Heart left ventricle (tissue), 16 donors: Measurements from ENCODE around the gene SPATA33. TPM values are rescaled to one million over a fixed set of nuclear protein-coding genes. Genes with fewer than 3 reads are reported as not detected.

ENCODE experiments used
- ATAC-seq, 4 donors: fragments of 200-7000 bp; cut with Tn5 transposase; one replicate each; pipeline ENCODE4 v1.9.1; 2020 to 2022; ENCODE audit warnings: moderate library complexity in 4 of 4, mild to moderate bottlenecking in 3 of 4, moderate number of reproducible peaks in 1 of 4
- DNase-seq, 5 donors: peaks; one replicate each; pipeline ENCODE4 v3.0.0-alpha.2; 2020
- H3K27ac ChIP-seq, 12 donors: fragments of 200-600 bp; sonication (generic) in 4 of 12; one replicate each; pipeline versions ENCODE4 v1.5.0 to v1.8.0; 2016 to 2022; ENCODE audit warnings: mild to moderate bottlenecking in 2 of 12
- H3K27me3 ChIP-seq, 9 donors: fragments of 200-600 bp; sonication (generic) in 2 of 9; one replicate each; pipeline versions ENCODE4 v1.5.1 to v1.8.0; 2016 to 2022; ENCODE audit warnings: mild to moderate bottlenecking in 3 of 9
- H3K36me3 ChIP-seq, 9 donors: fragments of 200-600 bp; sonication (generic) in 2 of 9; one replicate each; pipeline versions ENCODE4 v1.5.0 to v1.8.0; 2018 to 2022; ENCODE audit warnings: mild to moderate bottlenecking in 2 of 9
- H3K4me1 ChIP-seq, 12 donors: fragments of 200-600 bp; sonication (generic) in 4 of 12; one replicate each; pipeline versions ENCODE4 v1.5.0 to v1.8.0; 2016 to 2022; ENCODE audit warnings: mild to moderate bottlenecking in 3 of 12
- H3K4me3 ChIP-seq, 12 donors: fragments of 200-600 bp; sonication (generic) in 4 of 12; one replicate each; pipeline versions ENCODE4 v1.5.0 to v1.8.0; 2017 to 2022; ENCODE audit warnings: mild to moderate bottlenecking in 9 of 12, moderate library complexity in 4 of 12
- H3K9me3 ChIP-seq, 12 donors: fragments of 200-600 bp; sonication (generic) in 4 of 12; one replicate each; pipeline versions ENCODE4 v1.5.0 to v1.8.0; 2016 to 2022; ENCODE audit warnings: mild to moderate bottlenecking in 1 of 12
- POLR2A ChIP-seq, 2 donors: fragments of 450-650 bp; IDR thresholded peaks; one replicate each; pipeline ENCODE4 v1.6.1; 2017; ENCODE audit warnings: antibody characterized with exemption in 2 of 2, mild to moderate bottlenecking in 2 of 2, moderate library complexity in 2 of 2
- WGBS, 4 donors: extraction: QIAGEN DNeasy Blood & Tissue Kit in 2 of 4; methylation state at CpG; one replicate each; pipeline versions ENCODE4 v1.1.5 to v1.1.7; 2013 to 2018; 5-methylcytosine and 5-hydroxymethylcytosine counted together
- intact Hi-C, 10 donors: fragments of 100-400 bp; cut with DNase I; formaldehyde crosslinking; loops; one replicate each; pipeline versions ENCODE4 v1.11.1 to v1.14.2; 2022
- polyA plus RNA-seq, 2 donors: library from polyadenylated mRNA; stranded (reverse); fragments of 200-250 nt; gene quantifications; one replicate each; pipeline ENCODE4 v1.2.3, GENCODE V29; 2013
- total RNA-seq, 9 donors: library from RNA; depleted of rRNA in 2 of 9; stranded (reverse); fragments of >200 nt in 2 of 9; fragmentation: NEBNext Ultra II Directional in 3 of 9; extraction: Animal tissue kit (Norgen Biotek cat#: 25700) in 3 of 9; gene quantifications; one replicate each; pipeline versions ENCODE4 v1.1.0 to v1.2.4, GENCODE V29; 2016 to 2023
- TF ChIP-seq, protein P1 (sequence below), 12 donors: fragments of 200-600 bp; sonication (generic) in 4 of 12; IDR thresholded peaks; one replicate each; pipeline versions ENCODE4 v1.5.0 to v1.8.0; 2018 to 2022; ENCODE audit warnings: antibody characterized with exemption in 12 of 12, mild to moderate bottlenecking in 5 of 12
- donor health status: ischemic (EF 13 %, LVEDD 7.1; RV severe dilation, severe dysfunction).
- donor health status: healthy with polysubstance abuse.
- donor health status: DM: no; HTN: yes; CAD: no.
- donor health status: DM: no; HTN: no; CAD: no.
- donor health status: ischemic (EF 25% LVEDD 6.9; RV normal size, moderate dysfunction).
- donor health status: ischemic (EF 25% LVEDD 5.7; RV mildly dilated, moderate dysfunction).
- donor health status: healthy.
- donor health status: DM: yes; HTN: yes; CAD: no.
- donor health status: ischemic (EF 35%, LVEDD 5.7; RV mildly dilated, moderate dysfunction).
- donor health status: nonischemic (EF 11% LVEDD 7.7; RV severe dilation, severe dysfunction).
- donor health status: DM: yes; HTN: yes; CAD: no.
- donor health status: PGD.
- donor health status: ischemic (EF 29% LVEDD 5.4; RV normal size, mild dysfunction).
- donor health status: nonischemic (EF 23%, LVEDD 6.1; RV moderate dilation, normal function).

Gene SPATA33
- total and polyA plus RNA-seq, 11 donors: 0.94 to 5.1 (median 3.0) TPM

DNA sequence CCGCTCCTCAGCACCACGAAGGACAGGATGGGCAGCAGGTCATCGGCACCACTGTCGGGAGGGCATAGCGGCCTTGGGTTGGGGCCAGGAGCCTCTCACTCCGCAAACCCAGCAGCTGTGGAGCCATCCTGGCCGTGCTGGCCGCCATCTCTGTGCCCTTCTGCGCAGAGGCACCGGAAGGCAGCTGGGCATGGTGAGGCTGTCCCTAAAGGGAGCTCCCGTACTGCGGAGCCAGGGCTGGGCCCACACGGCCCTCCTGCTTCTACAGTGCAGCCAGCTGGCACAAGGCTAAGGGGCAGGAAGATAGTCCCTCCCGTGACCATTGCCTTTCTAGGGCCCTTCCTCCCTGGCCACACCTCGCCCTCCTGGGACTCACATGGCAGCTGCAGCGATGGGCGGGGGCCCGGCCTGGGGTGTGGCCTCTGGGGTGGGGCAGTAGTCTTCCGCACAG is 50.9 kb downstream of the SPATA33 start:
- H3K27ac ChIP-seq: no peak overlapping the region
- TF ChIP-seq POLR2A (IDR thresholded peaks at IDR 0.05): no peak
- TF ChIP-seq, protein P1, sequence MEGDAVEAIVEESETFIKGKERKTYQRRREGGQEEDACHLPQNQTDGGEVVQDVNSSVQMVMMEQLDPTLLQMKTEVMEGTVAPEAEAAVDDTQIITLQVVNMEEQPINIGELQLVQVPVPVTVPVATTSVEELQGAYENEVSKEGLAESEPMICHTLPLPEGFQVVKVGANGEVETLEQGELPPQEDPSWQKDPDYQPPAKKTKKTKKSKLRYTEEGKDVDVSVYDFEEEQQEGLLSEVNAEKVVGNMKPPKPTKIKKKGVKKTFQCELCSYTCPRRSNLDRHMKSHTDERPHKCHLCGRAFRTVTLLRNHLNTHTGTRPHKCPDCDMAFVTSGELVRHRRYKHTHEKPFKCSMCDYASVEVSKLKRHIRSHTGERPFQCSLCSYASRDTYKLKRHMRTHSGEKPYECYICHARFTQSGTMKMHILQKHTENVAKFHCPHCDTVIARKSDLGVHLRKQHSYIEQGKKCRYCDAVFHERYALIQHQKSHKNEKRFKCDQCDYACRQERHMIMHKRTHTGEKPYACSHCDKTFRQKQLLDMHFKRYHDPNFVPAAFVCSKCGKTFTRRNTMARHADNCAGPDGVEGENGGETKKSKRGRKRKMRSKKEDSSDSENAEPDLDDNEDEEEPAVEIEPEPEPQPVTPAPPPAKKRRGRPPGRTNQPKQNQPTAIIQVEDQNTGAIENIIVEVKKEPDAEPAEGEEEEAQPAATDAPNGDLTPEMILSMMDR (IDR thresholded peaks at IDR 0.05): no peak
- no peak overlapping the region for H3K4me3 ChIP-seq
- DNase-seq (peak in 1 of 5 donors; percentile 23), ATAC-seq (peak in 3 of 4 donors; percentile 2 to 43 (median 31))
- intact Hi-C loops: loop anchor here in 7 of 10 donors (5.0 to 10.0 kb wide), 5 partner anchors 79 to 156 kb away; no protein-coding TSS in a partner anchor
- H3K27me3 ChIP-seq: peaks cover 0 to 4% (median 0%) of the 10 kb centered on the region in 9 donors
- no peaks in the 10 kb centered on the region for H3K9me3 ChIP-seq
- peaks cover 0 to 21% (median 5%) of the 10 kb centered on the region in 12 donors for H3K4me1 ChIP-seq
- H3K36me3 ChIP-seq: peaks cover 0 to 8% (median 0%) of the 10 kb centered on the region in 9 donors
- WGBS, 4 donors: 80 to 93% (median 84%) methylated on average over 9 to 19 of the region's 19 CpGs

DNA sequence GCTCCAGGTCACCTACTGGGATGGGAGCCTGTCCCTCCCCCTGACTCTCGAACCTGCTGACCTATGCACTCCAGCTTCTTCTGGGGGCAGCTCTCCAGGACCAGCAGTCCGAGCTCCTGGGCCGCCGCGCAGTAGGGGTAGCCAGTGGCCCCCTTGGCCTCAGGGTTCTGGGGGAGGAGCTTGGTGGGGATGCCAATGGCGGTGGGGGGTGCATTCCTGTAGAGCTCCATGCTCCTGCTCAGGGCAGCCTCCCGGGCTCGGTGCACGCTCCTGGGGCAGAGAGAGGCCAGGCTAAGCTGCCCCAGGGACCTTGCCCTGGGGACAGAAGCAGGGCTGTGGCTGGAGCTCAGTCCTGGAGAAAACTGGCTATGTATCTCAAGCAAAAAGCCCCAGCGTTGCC is 51.5 kb downstream of the SPATA33 start:
- no peak for TF ChIP-seq POLR2A (IDR thresholded peaks at IDR 0.05)
- TF ChIP-seq, protein P1 (IDR thresholded peaks at IDR 0.05): no peak
- DNase-seq (no peak), ATAC-seq (no peak)
- peaks cover 0 to 21% (median 5%) of the 10 kb centered on the region in 12 donors for H3K4me1 ChIP-seq
- peaks cover 0 to 4% (median 0%) of the 10 kb centered on the region in 9 donors for H3K27me3 ChIP-seq
- H3K4me3 ChIP-seq: no peak overlapping the region
- H3K27ac ChIP-seq: no peak overlapping the region
- H3K36me3 ChIP-seq: peaks cover 0 to 8% (median 0%) of the 10 kb centered on the region in 9 donors
- intact Hi-C loops: loop anchor here in 7 of 10 donors (5.0 to 10.0 kb wide), 5 partner anchors 78 to 156 kb away; no protein-coding TSS in a partner anchor
- WGBS, 4 donors: 78 to 89% (median 86%) methylated on average over 6 to 10 of the region's 10 CpGs
- no peaks in the 10 kb centered on the region for H3K9me3 ChIP-seq

DNA sequence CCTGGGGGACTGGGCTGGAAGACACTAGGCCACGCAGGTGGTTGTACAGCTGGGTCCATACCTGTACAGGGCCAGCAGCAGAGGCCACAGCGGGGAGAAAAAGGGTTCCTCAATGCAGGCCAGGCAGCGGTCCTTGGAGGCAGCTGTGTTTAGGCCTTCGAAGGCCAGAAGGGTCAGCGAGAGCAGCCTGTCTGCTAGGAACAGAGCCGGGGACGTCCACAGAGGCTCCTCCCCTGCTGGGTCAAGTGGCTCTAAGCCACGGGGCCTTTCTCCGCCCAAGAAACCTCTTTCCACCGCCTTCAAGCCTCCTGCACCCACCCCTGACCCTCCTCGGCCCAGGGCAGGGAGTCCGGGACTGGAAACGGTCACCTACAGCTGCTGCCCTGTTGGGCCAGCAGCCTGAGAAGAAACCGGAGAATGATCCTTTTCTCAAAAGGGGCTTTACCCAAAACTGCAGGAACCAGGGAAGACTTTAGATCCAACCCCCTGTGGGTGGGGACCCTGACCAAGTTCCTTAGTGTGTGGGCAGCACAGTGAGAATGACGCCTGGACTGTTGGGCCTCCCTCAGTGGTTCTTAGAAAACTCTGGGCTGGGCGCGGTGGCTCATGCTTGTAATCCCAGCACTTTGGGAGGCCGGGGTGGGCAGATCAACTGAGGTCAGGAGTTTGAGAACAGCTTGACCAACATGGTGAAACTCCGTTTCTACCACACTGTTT is 52.2 kb downstream of the SPATA33 start:
- H3K36me3 ChIP-seq: peaks cover 0 to 8% (median 0%) of the 10 kb centered on the region in 9 donors
- intact Hi-C loops: loop anchor here in 7 of 10 donors (5.0 to 10.0 kb wide), 5 partner anchors 77 to 155 kb away; no protein-coding TSS in a partner anchor
- TF ChIP-seq POLR2A (IDR thresholded peaks at IDR 0.05): no peak
- TF ChIP-seq, protein P1 (IDR thresholded peaks at IDR 0.05): no peak
- ATAC-seq (no peak), DNase-seq (no peak)
- no peak overlapping the region for H3K27ac ChIP-seq
- WGBS, 4 donors: 86 to 91% (median 88%) methylated on average over 12 to 19 of the region's 19 CpGs
- no peaks in the 10 kb centered on the region for H3K9me3 ChIP-seq
- peaks cover 0 to 4% (median 0%) of the 10 kb centered on the region in 9 donors for H3K27me3 ChIP-seq
- H3K4me3 ChIP-seq: no peak overlapping the region
- peaks cover 0 to 21% (median 5%) of the 10 kb centered on the region in 12 donors for H3K4me1 ChIP-seq
